ENCODE results near the gene NR1D1. TPM values are rescaled to one million over a fixed set of nuclear protein-coding genes. Genes with fewer than 3 reads are reported as not detected.

NR1D1 gene
- total and polyA plus RNA-seq, 2 of the 13 experiments (the other 11 are each of a cell fraction or from before 2014, with no cell fraction given): 2.1 to 2.7 TPM

GRCh38 chr17:40100669-40101366 is 429 bp upstream of the NR1D1 start (continued):
- TF ChIP-seq ZNF232 (CRISPR knock-in tag; IDR thresholded peaks at IDR 0.05; ENCODE audit: borderline replicate concordance): peak; percentile 99
- TF ChIP-seq RAD21 (CRISPR knock-in tag; IDR thresholded peaks at IDR 0.05): peak; percentile 39
- peak; percentile 99 for TF ChIP-seq ZNF44 (CRISPR knock-in tag; IDR thresholded peaks at IDR 0.05)
- TF ChIP-seq DRAP1 (CRISPR knock-in tag; IDR thresholded peaks at IDR 0.05): peak; percentile 42; the same call in 1 of the 2 replicates
- 0 out of 2 replicates have a peak, but pooled peaks have one; percentile 8 for TF ChIP-seq ZBTB7A (CRISPR knock-in tag; IDR thresholded peaks at IDR 0.05)
- 0 out of 2 replicates have a peak, but pooled peaks have one; percentile 51 for TF ChIP-seq NFKBIZ (CRISPR knock-in tag; IDR thresholded peaks at IDR 0.05)
- peak; percentile 80 for TF ChIP-seq TOPORS (CRISPR knock-in tag; IDR thresholded peaks at IDR 0.05)
- TF ChIP-seq ZNF589 (CRISPR knock-in tag; conservative IDR thresholded peaks at IDR 0.05): peak; percentile 91
- TF ChIP-seq FOSL1 (CRISPR knock-in tag; IDR thresholded peaks at IDR 0.05; ENCODE audit: borderline replicate concordance): peak; percentile 96
- no peak for TF ChIP-seq MAFG (CRISPR knock-in tag; IDR thresholded peaks at IDR 0.05)
- no peak; the same call in 1 of the 2 replicates for TF ChIP-seq RBAK (CRISPR knock-in tag; IDR thresholded peaks at IDR 0.05)
- no peak; the same call in 1 of the 2 replicates for TF ChIP-seq ZUFSP (CRISPR knock-in tag; IDR thresholded peaks at IDR 0.05; ENCODE audit: borderline replicate concordance)
- peak; percentile 81; the same call in 1 of the 2 replicates for TF ChIP-seq ZNF30 (CRISPR knock-in tag; IDR thresholded peaks at IDR 0.05)
- TF ChIP-seq ZBTB25 (CRISPR knock-in tag; IDR thresholded peaks at IDR 0.05): peak; percentile 81
- peak; percentile 91 for TF ChIP-seq SMAD3 (CRISPR knock-in tag; IDR thresholded peaks at IDR 0.05)
- peak; percentile 98 for TF ChIP-seq TBX2 (CRISPR knock-in tag; IDR thresholded peaks at IDR 0.05; ENCODE audit: borderline replicate concordance)
- TF ChIP-seq FOXJ3 (CRISPR knock-in tag; IDR thresholded peaks at IDR 0.05; ENCODE audit: borderline replicate concordance): peak; percentile 94
- TF ChIP-seq HNRNPLL (IDR thresholded peaks at IDR 0.05; ENCODE audit: low read depth, low read length, poor library complexity, severe bottlenecking): peak; percentile 84
- TF ChIP-seq ZNF598 (CRISPR knock-in tag; IDR thresholded peaks at IDR 0.05; ENCODE audit: borderline replicate concordance): peak; percentile 73
- no peak for TF ChIP-seq NCOA5 (CRISPR knock-in tag; IDR thresholded peaks at IDR 0.05)
- peak; percentile 55; the same call in 1 of the 2 replicates for TF ChIP-seq CBX5 (CRISPR knock-in tag; IDR thresholded peaks at IDR 0.05; ENCODE audit: borderline replicate concordance)
- TF ChIP-seq PCBP2 (optimal IDR thresholded peaks at IDR 0.05; ENCODE audit: low read depth, low read length, poor library complexity, severe bottlenecking): no peak
- no peak for TF ChIP-seq HNRNPK (IDR thresholded peaks at IDR 0.05; ENCODE audit: low read depth, low read length, poor library complexity, severe bottlenecking)
- TF ChIP-seq SNAPC2 (CRISPR knock-in tag; IDR thresholded peaks at IDR 0.05): peak; percentile 94; the same call in 1 of the 2 replicates
- TF ChIP-seq HOXA5 (CRISPR knock-in tag; IDR thresholded peaks at IDR 0.05): peak; percentile 99
- peak; percentile 99 for TF ChIP-seq MNT (IDR thresholded peaks at IDR 0.05)
- peak; percentile 91 for TF ChIP-seq ZBTB7B (CRISPR knock-in tag; IDR thresholded peaks at IDR 0.05)
